Left ventricle myocardium superior (tissue), 1 donor: ENCODE measurements around the gene DUSP28. TPM values are rescaled to one million over a fixed set of nuclear protein-coding genes. Genes with fewer than 3 reads are reported as not detected.
A peak's percentile ranks its signal among the peaks of the same experiment; 100 is the strongest.
"Not testable (repeated sequence)": the region's sequence is repeated elsewhere in the genome, so short reads cannot be mapped to it uniquely, and the experiment has no call there.

ENCODE experiments used
- ATAC-seq: fragments of 200-7000 bp; cut with Tn5 transposase; one replicate; pipeline ENCODE4 v1.9.1; 2020; ENCODE audit warnings: mild to moderate bottlenecking, moderate library complexity
- DNase-seq: peaks from one replicate; pipeline ENCODE4 v3.0.0-alpha.2; 2020
- intact Hi-C: fragments of 100-400 bp; cut with micrococcal nuclease; formaldehyde crosslinking; loops from one replicate; pipeline ENCODE4 v1.11.0; 2022
- total RNA-seq: library from RNA; stranded (reverse); fragmentation: NEBNext Ultra II Directional; extraction: Animal tissue kit (Norgen Biotek cat#: 25700); gene quantifications from one replicate; pipeline ENCODE4 v1.2.1, GENCODE V29; 2021
- donor health status: DM: no; HTN: yes; CAD: no; lungs with severe emphysema.

Gene DUSP28
- total RNA-seq, 1 donor from 2014 or later, result 13.2 TPM

GRCh38 chr2:240557101-240557751 is 2.9 kb upstream of the DUSP28 start:
- no peak for ATAC-seq
- no peak for DNase-seq
- intact Hi-C loops, result no loop called here

GRCh38 chr2:240557808-240558207 is 2.3 kb upstream of the DUSP28 start, which contains the start of gene ANKMY1:
Gene ANKMY1 (minus strand): TSS chr2:240557988. CDS start chr2:240557335, 653 bp downstream.
- DNase-seq (peak; percentile 82), ATAC-seq (peak; percentile 17)
- intact Hi-C loops, result no loop called here

- intact Hi-C loops, result no loop called here
- DNase-seq (no peak), ATAC-seq (no peak)
These were observed 1.9 kb upstream of the DUSP28 start for GRCh38 chr2:240558236-240558761.

GRCh38 chr2:240559286-240559685 is 871 bp upstream of the DUSP28 start:
- intact Hi-C loops, result no loop called here
- DNase-seq, result no peak
- no peak for ATAC-seq

GRCh38 chr2:240560480-240561324 is 545 bp downstream of the DUSP28 start:
- ATAC-seq, result peak; percentile 85
- intact Hi-C loops, result no loop called here
- DNase-seq, result peak; percentile 100

- DNase-seq (no peak), ATAC-seq (no peak)
- intact Hi-C loops, result no loop called here
These were observed 1.3 kb downstream of the DUSP28 start for GRCh38 chr2:240561325-240561971.

- ATAC-seq, intact Hi-C loops, DNase-seq: not testable (repeated sequence)
These were observed 3.1 kb downstream of the DUSP28 start for GRCh38 chr2:240563231-240563630.

- intact Hi-C loops, result no loop called here
- no peak for DNase-seq
- ATAC-seq, result no peak
These were observed 3.9 kb downstream of the DUSP28 start for GRCh38 chr2:240563951-240564560.

- ATAC-seq (no peak), DNase-seq (no peak)
- intact Hi-C loops, result no loop called here
These were observed 4.6 kb downstream of the DUSP28 start for GRCh38 chr2:240564561-240565332.

GRCh38 chr2:240565333-240566202 is 5.4 kb downstream of the DUSP28 start:
- intact Hi-C loops, result no loop called here
- ATAC-seq, result peak; percentile 12
- DNase-seq, result peak; percentile 84

- peak; percentile 88 for ATAC-seq
- intact Hi-C loops, result no loop called here
- DNase-seq, result peak; percentile 97
These were observed 6.3 kb downstream of the DUSP28 start for GRCh38 chr2:240566203-240567136.

GRCh38 chr2:240567137-240567871 is 7.1 kb downstream of the DUSP28 start:
- intact Hi-C loops, result no loop called here
- peak; percentile 2 for ATAC-seq
- no peak for DNase-seq

- ATAC-seq (peak; percentile 21), DNase-seq (peak; percentile 77)
- intact Hi-C loops, result no loop called here
These were observed 7.9 kb downstream of the DUSP28 start, which contains the start of gene RNPEPL1 for GRCh38 chr2:240567872-240568677. Gene RNPEPL1 (plus strand): TSS chr2:240568484. CDS start chr2:240568587, 103 bp downstream.

- peak; percentile 90 for DNase-seq
- peak; percentile 27 for ATAC-seq
- intact Hi-C loops, result no loop called here
These were observed 8.7 kb downstream of the DUSP28 start for GRCh38 chr2:240568678-240569522.
